ENCODE results near the gene DPH2. TPM values are rescaled to one million over a fixed set of nuclear protein-coding genes. Genes with fewer than 3 reads are reported as not detected.
A peak's percentile ranks its signal among the peaks of the same experiment; 100 is the strongest.

Gene DPH2
- total and polyA plus RNA-seq, 12 donors: 12.0 to 48.0 (median 24.5) TPM

DNA sequence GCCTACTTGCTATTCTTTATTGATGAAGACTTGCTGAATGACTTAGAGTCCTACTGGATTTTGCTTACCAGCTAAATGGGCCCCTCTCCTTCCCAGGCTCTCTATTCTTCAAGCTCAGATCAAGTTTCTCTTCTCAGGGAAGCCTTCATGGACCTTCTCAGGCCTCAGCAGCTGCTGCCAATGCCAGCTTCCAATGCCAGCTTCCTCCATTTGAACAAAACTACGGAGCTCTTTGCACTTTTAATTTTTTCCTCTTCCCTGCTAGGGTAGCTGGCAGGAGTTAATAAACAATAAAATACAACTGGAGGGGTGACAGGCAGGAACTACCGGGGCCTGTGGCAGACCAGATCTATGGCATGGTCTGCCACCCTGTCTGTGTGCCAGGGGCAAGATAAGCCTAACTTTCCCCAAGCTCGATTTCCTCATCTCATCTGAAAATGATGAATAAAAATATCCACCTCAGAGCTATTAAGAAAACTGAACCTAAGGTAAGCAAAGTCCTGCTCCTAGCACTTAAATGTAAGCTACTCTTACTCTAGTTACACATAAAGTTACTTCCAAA, 24.1 kb upstream of the DPH2 start:
- peak overlapping the region in 4 of 5 donors; percentile 93 to 100 (median 98) for H3K27ac ChIP-seq
- intact Hi-C loops (cut with DNase I): no loop called here
- H3K36me3 ChIP-seq (replicated peaks in 1 of 2): peaks cover 0 to 7% of the 10 kb centered on the region in 2 donors
- no peaks in the 10 kb centered on the region for H3K27me3 ChIP-seq
- H3K4me1 ChIP-seq (replicated peaks in 1 of 2): peaks cover 23 to 27% of the 10 kb centered on the region in 2 donors
- H3K4me3 ChIP-seq: peak overlapping the region in 2 of 4 donors; percentile 47 to 84
- no peaks in the 10 kb centered on the region for H3K9me3 ChIP-seq (replicated peaks in 1 of 3)
- WGBS, 4 donors: 4 to 10% (median 5%) methylated on average over 3 of the region's 3 CpGs
- DNase-seq: peak in 3 of 7 donors; percentile 23 to 45 (median 41)
- TF ChIP-seq POLR2A (IDR thresholded peaks at IDR 0.05): no peak
- TF ChIP-seq, protein P1, sequence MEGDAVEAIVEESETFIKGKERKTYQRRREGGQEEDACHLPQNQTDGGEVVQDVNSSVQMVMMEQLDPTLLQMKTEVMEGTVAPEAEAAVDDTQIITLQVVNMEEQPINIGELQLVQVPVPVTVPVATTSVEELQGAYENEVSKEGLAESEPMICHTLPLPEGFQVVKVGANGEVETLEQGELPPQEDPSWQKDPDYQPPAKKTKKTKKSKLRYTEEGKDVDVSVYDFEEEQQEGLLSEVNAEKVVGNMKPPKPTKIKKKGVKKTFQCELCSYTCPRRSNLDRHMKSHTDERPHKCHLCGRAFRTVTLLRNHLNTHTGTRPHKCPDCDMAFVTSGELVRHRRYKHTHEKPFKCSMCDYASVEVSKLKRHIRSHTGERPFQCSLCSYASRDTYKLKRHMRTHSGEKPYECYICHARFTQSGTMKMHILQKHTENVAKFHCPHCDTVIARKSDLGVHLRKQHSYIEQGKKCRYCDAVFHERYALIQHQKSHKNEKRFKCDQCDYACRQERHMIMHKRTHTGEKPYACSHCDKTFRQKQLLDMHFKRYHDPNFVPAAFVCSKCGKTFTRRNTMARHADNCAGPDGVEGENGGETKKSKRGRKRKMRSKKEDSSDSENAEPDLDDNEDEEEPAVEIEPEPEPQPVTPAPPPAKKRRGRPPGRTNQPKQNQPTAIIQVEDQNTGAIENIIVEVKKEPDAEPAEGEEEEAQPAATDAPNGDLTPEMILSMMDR (IDR thresholded peaks at IDR 0.05): no peak

DNA sequence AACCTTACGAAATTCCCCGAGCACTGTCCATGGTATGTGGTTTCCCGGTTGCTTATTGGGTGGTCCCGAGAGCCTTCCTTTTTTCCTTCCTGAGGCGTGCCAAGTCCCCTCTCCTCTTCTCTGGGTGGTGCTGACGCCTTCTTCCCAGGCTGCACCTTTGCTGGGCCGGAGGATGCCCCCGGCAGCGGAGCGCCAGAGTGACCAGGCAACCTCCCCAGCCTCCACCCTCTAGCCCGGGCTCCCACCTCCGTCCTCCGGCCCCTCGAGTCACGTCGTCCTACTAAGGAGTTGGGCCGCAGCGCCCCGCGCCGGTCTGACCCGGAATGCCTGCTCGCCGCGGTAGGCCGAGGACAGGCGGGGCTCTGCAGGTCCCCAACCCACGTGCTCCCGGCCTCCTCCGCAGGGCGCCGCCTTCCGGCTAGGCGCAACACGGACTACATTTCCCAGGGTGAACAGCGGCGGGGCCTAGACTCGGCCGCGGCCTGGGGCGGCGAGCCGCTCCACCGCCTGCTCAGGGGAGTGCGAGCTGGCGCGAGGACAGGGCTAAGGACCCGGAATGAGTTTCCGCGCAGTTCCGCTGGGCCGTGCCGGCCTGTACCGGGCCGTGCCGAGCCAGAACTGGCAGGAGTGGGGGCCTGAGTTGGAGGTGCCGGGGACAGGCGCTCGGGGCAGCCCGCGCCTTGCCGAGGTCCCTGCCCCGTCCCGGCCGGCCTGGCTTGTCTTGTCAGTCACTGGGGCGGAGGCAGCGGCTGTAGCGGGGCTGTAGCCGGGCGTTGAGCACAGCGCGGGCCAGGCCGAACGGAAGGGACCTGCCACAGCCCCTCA, 23.4 kb upstream of the DPH2 start, which contains the start of gene IPO13:
Gene IPO13 (plus strand): TSS at position 715 of the 825 bp plus-strand sequence. CDS start 651 bp downstream, outside the sequence.
- 0 to 2% (median 1%) methylated on average over 24 to 74 of the region's 74 CpGs for WGBS, 4 donors
- TF ChIP-seq, protein P1 (IDR thresholded peaks at IDR 0.05): peak; percentile 63 to 90 (median 71)
- peak; percentile 76 to 77 for TF ChIP-seq POLR2A (IDR thresholded peaks at IDR 0.05)
- H3K36me3 ChIP-seq (replicated peaks in 1 of 2): peaks cover 0 to 7% of the 10 kb centered on the region in 2 donors
- H3K9me3 ChIP-seq (replicated peaks in 1 of 3): no peaks in the 10 kb centered on the region
- intact Hi-C loops (cut with DNase I): no loop called here
- peak within 1 kb of the TSS; percentile 47 to 84 (median 68) for H3K4me3 ChIP-seq
- peak; percentile 95 to 97 (median 96) for DNase-seq
- peaks cover 23 to 27% of the 10 kb centered on the region in 2 donors for H3K4me1 ChIP-seq (replicated peaks in 1 of 2)
- no peaks in the 10 kb centered on the region for H3K27me3 ChIP-seq
- H3K27ac ChIP-seq: peak within 1 kb of the TSS; percentile 91 to 100 (median 97)

DNA sequence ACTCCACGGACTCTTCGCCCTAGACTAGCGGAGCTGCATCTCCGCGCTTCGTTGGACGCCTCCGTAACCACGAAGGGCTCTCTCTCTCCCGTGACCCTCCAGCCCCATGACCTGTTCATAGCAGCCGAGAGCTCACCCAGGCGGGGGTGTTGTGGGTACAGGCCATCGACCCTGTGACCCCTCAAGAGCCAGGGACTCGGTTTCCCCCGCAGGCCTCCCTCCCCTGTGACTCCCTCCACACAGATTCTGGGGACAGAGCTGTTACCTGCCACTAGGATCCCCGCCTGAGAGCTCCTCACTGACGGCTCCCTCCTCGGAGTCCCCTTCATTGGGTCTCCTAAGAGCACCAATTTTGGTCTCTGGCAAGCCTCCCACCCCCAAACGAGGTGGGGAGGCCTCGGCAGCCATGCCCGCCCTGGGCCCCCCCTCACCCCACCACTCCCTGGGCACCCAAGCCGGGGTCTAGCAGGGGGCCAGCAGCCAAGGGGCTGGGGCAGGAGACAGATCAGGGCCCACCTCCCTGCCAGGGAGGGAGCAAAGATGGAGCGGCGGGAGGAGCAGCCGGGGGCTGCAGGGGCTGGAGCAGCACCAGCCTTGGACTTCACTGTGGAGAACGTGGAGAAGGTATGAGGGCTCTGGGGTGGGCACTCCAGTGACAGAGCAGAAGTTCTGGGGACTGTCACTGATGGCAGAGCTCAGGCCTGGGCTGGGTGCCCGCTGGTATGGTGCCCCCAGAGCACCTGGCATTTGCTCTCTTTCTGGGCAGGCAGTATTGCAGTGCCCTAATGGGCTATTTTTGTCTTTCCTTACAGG, 22.5 kb upstream of the DPH2 start:
- H3K36me3 ChIP-seq (replicated peaks in 1 of 2): peaks cover 0 to 7% of the 10 kb centered on the region in 2 donors
- H3K27me3 ChIP-seq: no peaks in the 10 kb centered on the region
- H3K9me3 ChIP-seq (replicated peaks in 1 of 3): no peaks in the 10 kb centered on the region
- intact Hi-C loops (cut with DNase I): no loop called here
- H3K27ac ChIP-seq: peak overlapping the region; percentile 91 to 100 (median 97)
- TF ChIP-seq, protein P1 (IDR thresholded peaks at IDR 0.05): no peak
- no peak for TF ChIP-seq POLR2A (IDR thresholded peaks at IDR 0.05)
- peak overlapping the region; percentile 47 to 84 (median 68) for H3K4me3 ChIP-seq
- no peak for DNase-seq
- H3K4me1 ChIP-seq (replicated peaks in 1 of 2): peaks cover 23 to 30% of the 10 kb centered on the region in 2 donors
- WGBS, 4 donors: 5% methylated on average over 9 to 27 of the region's 27 CpGs; no CpG with 5 or more reads in 1 of the 4 donors

Measured in adrenal gland (tissue), 12 donors.